Stimulated activated CD8-positive, alpha-beta memory T cell treated with anti-CD3 and anti-CD28 coated beads, Interleukin-12 subunit alpha, Interleukin-12 subunit beta, amount 100 ng/mL, for 1 hour (primary cell): ENCODE results near the gene COX7A1.
"Not testable (repeated sequence)": the region's sequence is repeated elsewhere in the genome, so short reads cannot be mapped to it uniquely, and the experiment has no call there.

Experiments
- DNase-seq: peaks from one replicate; pipeline ENCODE4 v3.0.0-alpha.2; 2020; ENCODE audit warnings: low read depth

COX7A1 gene

DNA sequence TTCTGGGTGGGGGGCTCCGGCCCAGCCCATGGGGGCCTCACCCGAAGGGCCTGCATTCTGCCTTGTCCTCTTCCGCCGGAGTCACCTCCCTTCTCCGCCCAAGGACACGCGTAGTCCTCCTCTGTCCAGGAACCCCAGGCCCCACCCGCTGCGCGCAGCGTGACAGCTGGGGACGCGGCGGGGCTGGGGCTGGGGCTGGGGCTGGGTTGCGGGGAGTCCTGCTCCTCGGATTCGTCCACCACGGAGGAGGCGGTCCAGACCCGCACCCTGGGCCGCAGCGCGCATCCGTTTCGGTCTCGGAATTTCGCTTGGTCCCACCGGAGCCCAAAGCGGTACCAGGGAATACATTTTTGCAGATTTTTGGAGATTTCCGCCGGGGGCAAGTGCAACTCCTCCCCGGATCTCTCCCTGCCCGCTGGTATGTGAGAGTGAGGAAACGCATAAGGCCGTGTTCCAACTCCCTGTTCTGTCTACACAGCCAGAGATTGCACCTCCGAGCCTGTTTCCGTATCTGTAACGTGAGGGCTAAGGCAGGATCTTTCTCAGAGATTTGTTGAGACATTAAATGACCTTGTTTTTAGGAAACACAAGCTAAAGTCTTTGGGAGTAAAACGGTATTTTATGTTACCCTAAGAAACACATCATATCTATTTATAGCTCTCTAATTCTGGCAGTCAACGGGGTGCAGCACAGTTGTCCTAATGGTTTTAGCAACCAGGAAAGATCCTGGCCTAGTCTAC is at the start of gene COX7A1:
Gene COX7A1, minus strand, starts transcription at position 96 of the 740 bp plus-strand sequence. Its CDS starts 40 bp downstream, at position 56.
- no peak for DNase-seq

DNA sequence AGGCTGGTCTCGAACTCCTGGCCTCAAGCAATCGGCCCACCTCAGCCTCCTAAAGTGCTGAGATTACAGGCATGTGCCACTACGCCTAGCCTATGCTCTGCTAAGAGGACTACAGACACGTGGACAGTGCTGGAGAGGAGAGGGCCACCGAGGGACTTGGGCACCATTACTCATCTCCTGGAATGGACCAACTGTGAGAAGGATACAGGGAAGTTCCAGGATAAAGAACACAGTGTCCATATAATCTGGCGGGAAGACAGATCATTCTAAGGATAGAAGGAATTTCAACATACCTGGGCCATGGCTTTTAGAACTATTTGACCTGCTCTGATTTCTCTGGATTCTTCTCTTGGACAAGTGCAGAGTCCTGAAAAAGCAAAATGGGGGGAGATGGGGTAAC is 49.4 kb upstream of the COX7A1 start:
- no peak for DNase-seq

DNA sequence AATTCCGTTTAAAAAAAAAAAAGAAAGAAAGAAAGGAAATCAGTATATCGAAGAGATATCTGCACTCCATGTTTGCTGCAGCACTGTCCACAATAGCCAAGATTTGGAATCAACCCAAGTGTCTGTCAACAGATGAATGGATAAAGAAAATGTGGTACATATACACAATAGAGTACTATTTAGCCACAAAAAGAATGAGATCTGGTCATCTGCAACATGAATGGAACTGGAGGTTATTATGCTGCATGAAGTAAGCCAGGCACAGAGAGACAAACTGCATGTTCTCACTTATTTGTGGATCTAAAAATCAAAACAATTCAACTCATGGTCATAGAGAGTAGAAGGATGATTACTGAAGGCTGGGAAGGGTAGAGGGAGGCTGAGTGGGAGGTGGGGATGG is 45.9 kb upstream of the COX7A1 start:
- DNase-seq: no peak

DNA sequence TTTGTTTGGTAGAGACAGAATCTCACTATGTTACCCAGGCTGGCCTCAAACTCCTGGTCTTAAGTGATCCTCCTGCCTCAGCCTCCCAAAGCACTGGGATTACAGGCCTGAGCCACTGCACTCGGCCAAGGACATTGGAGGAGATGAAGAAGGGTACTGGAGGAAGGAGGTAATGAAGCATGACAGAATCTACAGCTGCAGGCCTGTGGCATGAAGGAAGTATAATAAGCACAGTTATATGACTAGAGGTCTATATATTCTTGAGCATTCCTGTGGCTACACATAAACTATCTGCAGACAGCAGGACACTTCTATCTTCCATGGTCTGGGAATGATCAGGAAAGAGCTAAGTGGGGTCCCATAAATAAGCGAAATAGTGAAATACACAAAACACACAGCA is 44.0 kb upstream of the COX7A1 start:
- no peak for DNase-seq

DNA sequence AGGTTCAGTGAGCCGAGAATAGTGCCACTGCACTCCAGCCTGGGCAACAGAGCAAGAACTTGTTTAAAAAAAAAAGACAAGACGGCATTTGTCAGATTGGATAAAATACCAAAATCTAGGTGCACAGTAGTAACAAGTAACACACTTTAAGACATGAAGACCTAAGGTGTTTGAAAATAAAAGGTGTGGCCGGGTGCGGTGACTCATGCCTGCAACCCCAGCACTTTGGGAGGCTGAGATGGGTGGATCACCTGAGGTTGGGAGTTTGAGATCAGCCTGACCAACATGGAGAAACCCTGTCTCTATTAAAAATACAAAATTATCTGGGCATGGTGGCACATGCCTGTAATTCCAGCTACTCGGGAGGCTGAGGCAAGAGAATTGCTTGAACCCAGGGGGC is 34.5 kb upstream of the COX7A1 start:
- not testable (repeated sequence) for DNase-seq

DNA sequence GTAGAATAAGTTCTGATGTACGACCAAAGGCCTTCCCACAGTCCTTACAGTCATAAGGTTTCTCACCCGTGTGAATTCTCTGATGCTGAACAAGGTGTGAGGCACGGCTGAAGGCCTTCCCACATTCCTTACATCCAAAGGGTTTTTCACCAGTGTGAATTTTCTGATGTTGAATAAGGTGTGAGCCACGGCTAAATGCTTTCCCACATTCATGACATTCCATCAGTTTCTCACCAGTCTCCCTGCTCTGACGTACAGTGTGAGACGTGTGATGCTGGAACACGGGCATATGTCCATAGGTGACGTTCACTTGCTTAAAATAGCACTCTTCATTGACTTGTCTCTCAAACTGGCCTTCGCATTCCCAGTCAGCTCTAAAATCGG is 31.0 kb upstream of the COX7A1 start:
- DNase-seq: no peak

DNA sequence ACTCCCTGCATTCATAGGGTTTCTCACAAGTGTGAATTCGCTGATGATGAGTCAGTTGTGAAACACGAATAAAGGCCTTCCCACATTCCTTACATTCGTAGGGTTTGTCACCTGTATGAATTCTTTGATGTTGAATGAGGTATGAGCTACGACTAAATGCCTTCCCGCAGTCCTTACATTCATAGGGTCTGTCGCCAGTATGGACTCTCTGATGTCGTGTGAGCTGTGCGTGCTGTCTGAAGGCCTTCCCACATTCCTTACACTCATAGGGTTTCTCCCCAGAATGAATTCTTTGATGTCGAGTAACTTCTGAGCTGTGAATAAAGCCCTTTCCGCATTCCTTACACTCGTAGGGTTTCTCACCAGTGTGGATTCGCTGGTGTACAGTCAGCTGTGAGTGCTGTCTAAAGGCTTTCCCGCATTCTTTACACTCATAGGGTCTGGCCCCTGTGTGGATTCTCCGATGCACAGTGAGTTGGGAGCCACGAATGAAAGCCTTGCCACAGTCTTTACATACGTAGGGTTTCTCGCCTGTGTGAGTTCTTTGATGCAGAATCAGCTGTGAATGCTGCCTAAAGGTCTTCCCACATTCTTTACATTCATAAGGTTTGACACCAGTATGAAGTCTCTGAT is 30.5 kb upstream of the COX7A1 start:
- no peak for DNase-seq

DNA sequence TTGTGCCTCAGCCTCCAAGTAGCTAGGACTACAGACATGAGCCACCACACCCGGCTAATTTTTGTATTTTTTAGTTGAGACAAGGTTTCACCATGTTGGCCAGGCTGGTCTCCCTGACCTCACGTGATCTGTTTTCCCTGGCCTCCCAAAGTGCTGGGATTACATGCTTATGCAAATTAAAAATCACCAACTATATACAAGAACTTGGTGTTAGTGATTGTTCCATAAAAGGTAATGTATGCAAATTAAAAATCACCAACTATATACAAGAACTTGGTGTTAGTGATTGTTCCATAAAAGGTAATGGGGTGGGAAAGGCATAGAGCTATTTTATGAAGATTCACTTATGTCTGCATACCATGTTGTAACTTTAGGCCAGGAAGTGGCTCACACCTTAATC is 26.8 kb upstream of the COX7A1 start:
- not testable (repeated sequence) for DNase-seq

DNA sequence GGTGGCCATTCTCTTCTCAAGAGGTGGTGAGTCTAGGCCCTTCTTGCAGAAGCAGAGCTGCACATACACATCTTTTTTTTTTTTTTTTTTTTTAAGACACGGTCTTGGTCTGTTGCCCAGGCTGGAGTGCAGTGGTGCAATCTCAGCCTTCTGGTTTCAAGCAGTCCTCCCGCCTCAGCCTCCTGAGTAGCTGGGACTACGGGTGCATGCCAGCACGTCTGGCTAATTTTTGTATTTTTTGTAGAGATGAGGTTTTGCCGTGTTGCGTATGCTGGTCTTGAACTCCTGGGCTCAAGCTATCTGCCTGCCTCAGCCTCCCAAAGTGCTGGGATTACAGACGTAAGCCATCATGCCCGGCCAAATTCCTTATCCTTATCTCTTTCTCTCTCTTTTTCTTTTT is 21.6 kb upstream of the COX7A1 start:
- not testable (repeated sequence) for DNase-seq

DNA sequence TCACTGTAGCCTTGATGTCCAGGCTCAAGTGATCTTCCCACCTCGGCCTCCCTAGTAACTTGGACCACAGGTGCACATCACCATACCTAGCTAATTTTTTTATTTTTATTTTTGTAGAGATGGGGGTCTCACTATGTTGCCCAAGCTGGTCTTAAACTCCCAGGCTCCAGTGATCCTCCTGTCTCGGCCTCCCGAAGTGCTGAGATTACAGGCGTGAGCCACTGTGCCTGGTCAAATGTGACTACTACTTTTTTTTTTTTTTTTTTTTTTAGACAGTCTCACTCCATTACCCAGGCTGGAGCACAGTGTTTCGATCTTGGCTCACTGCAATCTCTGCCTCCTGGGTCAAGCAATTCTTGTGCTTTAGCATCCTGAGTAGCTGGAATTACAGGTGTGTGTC is 20.6 kb upstream of the COX7A1 start:
- DNase-seq: no peak

DNA sequence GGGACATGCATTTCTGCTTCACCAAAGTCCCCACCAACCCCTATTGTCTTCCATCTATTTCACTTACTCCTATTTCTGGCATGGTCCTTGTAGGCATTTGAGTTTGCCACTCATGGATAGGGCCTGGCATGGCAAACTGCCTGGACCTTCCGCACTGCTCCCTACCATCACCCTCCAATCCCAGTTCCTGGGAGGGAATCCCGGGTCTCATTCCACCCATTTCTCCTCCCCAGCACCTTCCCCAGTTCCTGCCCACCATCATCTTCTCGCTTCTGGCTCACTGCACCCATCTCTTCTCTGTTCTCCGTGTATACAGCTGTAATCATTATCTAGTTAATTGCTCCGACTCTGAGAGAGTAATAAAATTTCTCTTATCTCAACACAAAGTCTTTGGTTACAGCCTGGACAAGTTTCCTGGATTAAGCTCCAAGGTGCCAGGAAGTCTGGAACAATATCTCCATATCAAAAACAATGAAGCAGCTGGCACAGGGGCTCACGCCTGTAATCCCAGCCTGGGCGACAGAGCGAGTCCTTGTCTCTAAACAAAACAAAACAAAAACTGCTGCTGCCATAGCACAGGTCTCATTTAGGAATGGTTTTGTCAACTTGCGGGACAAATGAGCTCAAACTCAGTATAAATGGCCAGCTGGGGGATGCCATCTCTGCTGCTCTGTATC is 17.0 kb upstream of the COX7A1 start:
- no peak for DNase-seq

DNA sequence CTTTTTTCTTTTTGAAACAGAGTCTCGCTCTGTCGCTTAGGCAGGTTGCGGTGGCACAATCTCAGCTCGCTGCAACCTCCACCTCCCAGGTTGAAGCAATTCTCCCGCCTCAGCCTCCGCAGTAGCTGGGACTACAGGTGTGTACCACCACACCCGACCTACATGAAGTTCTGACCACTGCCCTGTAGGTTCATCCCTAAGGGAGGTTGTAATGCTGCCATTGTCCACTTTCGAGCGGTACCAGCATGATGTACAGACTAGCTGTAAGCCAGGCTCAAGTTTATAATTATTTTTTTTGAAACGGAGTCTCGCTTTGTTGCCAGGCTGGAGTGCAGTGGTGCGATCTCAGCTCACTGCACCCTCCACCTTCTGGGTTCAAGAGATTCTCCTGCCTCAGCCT is 11.6 kb upstream of the COX7A1 start:
- DNase-seq: no peak

DNA sequence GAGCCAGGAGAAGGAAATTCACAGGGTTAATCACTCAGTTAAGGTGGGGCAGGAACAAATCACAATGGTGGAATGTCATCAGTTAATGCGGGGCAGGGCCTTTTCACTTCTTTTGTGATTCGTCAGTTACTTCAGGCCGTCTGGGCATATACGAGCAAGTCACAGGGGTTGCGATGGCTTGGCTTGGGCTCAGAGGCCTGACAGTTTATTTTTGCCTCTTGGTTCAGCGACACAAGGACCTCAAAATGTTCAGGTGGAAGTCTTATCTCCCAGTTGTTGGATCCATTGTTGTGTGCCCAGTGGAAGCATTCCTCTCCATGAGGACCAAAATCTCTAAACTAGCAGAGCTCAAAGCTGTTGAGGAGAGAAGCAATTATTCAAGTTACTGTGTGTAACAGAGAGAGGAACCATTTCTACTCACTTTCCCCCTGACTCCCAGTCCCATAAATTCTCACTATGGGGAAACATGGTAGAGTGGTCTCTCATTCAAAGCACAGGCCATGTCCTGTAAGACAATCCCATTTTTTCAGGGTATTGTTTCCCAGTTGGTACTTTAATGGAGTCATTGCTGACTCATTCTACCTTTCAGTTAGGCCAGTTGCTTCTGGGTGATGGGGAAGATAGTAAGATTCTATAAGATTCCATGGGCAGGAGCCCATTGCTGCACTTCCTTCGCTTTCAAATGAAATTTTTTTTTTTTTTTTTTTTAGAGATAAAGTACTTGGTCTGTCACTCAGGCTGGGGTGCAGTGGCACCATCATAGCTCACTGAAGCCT is 8.8 kb upstream of the COX7A1 start:
- DNase-seq: no peak

DNA sequence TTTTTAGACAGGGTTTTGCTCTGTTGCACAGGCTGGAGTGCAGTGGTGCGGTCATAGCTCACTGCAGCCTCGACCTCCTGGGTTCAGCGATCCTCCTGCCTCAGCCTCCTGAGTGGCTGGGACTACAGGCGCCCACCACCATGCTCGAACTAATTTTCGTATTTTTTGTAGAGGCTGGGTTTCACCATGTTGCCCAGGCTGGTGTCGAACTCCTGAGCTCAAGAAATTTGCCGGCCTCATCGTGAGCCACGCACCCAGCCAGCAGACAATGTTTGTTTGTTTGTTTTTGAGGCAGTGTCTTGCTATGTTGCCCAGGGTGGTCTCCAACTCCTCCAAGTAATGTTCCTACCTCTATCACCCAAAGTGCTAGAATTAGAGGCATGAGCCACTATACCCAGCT is 879 bp upstream of the COX7A1 start:
- DNase-seq: no peak

DNA sequence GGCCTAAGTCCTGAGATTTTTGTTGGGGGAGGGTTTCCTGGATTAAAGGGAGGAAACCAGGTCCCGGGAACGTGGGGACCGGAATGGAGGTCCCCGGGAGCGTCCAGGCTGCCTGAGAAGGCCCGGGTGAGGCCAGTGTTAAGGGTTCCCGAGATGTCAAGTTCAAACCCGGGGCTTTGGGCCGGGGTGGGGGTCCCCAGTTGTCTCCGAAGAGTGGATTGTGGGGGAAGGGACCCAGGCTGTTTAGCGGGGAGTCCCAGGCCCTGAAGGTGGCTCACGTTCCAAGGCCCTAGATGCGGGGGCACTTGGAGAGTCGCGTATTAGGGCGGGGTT is 262 bp downstream of the COX7A1 start:
- DNase-seq: no peak

DNA sequence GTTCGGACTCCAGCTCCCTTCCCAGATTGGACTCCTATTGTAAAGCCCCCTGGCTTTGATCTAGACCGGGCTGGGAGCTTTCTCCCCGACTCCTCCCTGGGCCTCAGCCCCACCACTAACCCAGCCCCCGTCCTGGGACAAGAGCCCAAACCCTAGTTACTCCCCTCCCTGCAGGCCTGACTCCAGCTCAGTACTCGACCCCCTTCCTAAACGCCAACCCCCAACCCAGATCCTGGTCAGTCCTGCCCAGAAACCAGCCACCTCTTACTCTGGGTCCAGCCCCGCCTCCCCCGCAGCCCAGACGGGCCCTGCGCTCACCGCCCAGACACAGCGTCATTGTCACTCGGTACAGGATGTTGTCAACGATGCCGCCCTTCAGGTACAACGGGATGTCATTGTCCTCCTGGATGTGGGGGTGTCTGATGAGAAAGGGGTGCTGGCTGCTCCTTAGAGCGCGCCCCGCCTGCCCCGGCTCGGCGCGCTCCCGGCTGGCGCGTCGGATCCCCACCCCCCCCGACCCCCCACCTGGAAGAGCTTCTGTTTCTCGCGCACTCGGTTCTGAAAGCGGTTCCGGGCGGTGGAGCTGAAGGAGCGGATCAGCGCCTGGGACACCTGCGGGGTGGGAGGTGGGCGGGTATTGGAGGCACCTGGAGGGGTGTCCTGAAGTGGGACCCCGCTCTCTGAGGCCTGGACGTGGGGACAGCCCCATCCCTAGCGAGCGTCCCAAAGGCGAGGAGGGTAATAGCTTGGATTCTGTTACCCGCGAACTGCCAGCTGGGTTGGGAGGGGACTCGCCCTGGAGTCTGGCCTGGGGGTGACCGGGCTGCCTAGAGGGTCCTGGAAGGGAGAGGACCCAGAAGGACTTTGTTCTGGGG is 866 bp downstream of the COX7A1 start:
- no peak for DNase-seq

DNA sequence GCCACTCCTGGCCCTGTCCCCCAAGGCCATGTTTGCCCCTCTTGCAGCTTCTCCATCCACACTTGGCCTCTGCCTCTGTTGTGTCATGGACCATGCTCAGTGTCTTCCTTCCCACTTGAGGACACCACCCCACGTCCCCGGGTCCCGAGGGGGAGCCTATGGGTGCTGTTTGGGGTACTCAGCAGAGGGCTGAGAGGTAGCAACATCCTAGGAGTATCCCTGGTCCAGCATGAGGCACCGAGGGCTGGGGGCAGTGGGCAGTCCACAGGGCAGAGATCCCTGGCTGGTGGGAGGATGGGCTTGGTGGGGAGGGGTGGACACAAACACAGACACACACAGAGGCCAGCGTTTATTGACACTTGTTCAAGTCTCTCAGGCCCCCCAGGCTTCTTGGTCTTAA is 1.7 kb downstream of the COX7A1 start:
- DNase-seq: no peak

DNA sequence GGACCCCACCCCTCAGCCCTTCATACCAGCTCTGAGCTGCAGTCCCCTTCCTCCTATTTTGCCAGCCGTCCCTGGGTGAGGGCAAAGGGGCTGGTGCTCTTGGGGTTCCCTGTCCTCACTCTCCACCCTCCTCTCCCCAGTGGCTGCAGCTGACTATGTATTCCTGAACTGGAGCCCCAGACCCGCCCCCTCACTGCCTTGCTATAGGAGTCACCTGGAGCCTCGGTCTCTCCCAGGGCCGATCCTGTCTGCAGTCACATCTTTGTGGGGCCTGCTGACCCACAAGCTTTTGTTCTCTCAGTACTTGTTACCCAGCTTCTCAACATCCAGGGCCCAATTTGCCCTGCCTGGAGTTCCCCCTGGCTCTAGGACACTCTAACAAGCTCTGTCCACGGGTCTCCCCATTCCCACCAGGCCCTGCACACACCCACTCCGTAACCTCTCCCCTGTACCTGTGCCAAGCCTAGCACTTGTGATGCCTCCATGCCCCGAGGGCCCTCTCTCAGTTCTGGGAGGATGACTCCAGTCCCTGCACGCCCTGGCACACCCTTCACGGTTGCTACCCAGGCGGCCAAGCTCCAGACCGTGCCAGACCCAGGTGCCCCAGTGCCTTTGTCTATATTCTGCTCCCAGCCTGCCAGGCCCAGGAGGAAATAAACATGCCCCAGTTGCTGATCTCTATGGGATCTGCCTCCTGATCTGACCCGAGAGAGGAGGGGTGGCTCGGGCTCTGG is 2.4 kb downstream of the COX7A1 start:
- no peak for DNase-seq

DNA sequence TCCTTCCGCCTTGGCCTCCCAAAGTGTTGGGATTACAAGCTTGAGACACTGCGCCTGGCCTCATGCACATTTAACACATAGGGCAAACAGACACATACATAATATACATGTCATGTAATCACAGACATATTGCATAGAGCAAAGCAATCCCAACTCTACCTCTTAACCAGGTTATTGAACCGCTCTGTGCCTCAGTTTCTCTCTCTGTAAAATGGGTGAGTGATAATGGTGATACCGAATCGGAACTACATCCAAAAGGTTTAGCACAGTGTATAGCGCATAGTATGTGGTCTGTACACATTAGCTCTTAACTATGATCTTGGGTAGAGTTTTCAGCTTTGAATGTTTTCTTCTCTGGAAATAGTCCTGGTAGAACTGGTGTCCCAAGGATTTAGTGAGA is 7.6 kb downstream of the COX7A1 start:
- no peak for DNase-seq

DNA sequence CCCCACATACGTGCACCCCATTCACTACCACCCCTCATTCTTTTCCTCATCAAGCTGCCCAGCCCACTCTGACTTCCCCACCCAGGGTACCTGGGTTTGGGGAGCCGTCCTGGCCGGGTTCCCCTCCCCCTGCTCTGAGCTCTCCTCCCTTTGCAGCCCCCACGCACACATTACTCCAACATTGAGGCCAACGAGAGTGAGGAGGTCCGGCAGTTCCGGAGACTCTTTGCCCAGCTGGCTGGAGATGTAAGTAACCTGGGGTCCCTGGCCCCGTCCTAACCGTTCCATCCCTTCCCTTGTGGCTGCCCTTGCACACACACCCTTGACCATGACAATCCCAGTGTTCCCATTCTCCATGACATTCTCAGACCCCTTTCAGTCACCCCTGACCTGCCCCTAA is 9.8 kb downstream of the COX7A1 start:
- DNase-seq: no peak

DNA sequence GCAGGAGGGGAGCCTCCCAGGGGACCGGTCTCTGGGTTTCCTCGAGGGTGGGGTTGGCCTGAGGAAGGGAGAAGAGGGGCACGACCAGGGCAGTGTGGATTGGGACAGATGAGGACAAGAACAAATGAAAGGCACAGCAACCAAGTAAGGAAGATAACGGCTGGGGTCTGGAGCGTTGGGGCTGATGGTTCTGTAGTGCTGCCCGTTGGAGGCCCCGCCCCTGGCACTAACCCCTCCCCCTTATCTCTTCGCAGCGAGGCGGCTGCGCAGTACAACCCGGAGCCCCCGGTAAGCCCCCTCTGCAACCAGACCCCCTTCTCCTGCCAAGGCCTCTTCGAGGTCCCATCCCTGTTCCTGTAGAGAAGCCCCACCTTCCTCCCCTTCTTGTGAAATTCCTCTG is 10.2 kb downstream of the COX7A1 start:
- no peak for DNase-seq
